ENCODE measurements around the gene RBM4. TPM values are rescaled to one million over a fixed set of nuclear protein-coding genes. Genes with fewer than 3 reads are reported as not detected.

The RBM4 gene
- polyA plus RNA-seq, 3 donors from 2014 or later = 251 to 308 (median 255) TPM

- Mint-ChIP-seq H3K27ac (no peak overlapping the region), H3K36me3 (peaks cover 9 to 31% (median 30%) of the 10 kb centered on the region in 3 donors), H3K9me3 (no peaks in the 10 kb centered on the region), H3K27me3 (ENCODE audit: low read depth in 3 of 3) (peaks cover 0 to 6% (median 6%) of the 10 kb centered on the region in 3 donors), H3K4me1 (peaks cover 42 to 67% of the 10 kb centered on the region in 2 donors), H3K4me3 (no peak overlapping the region)
- no peak for DNase-seq
Observed at GRCh38 chr11:66649903-66650302, 11.4 kb downstream of the RBM4 start.

GRCh38 chr11:66651016-66651415 lies 12.5 kb downstream of the RBM4 start:
- peaks cover 6 to 24% (median 21%) of the 10 kb centered on the region in 3 donors for H3K36me3 Mint-ChIP-seq
- peaks cover 0 to 6% (median 6%) of the 10 kb centered on the region in 3 donors for H3K27me3 Mint-ChIP-seq (ENCODE audit: low read depth in 3 of 3)
- peaks cover 35 to 62% of the 10 kb centered on the region in 2 donors for H3K4me1 Mint-ChIP-seq
- no peak for DNase-seq
- H3K27ac Mint-ChIP-seq = no peak overlapping the region
- no peak overlapping the region for H3K4me3 Mint-ChIP-seq
- H3K9me3 Mint-ChIP-seq = no peaks in the 10 kb centered on the region

- H3K27me3 Mint-ChIP-seq (ENCODE audit: low read depth in 3 of 3) = peaks cover 0 to 6% (median 5%) of the 10 kb centered on the region in 3 donors
- no peak overlapping the region for H3K4me3 Mint-ChIP-seq
- no peak for DNase-seq
- H3K4me1 Mint-ChIP-seq = peaks cover 21 to 45% of the 10 kb centered on the region in 2 donors
- H3K9me3 Mint-ChIP-seq = no peaks in the 10 kb centered on the region
- peak overlapping the region in 5 of 6 donors; percentile 39 to 50 (median 42) for H3K27ac Mint-ChIP-seq
- H3K36me3 Mint-ChIP-seq = peaks cover 2 to 8% (median 5%) of the 10 kb centered on the region in 3 donors
Observed at GRCh38 chr11:66652651-66653050, 14.1 kb downstream of the RBM4 start.

- DNase-seq = no peak
Observed at GRCh38 chr11:66653123-66653522, 14.6 kb downstream of the RBM4 start.

GRCh38 chr11:66659763-66660162 lies 21.3 kb downstream of the RBM4 start:
- peak overlapping the region in 4 of 6 donors; percentile 0 to 48 (median 5) for H3K27ac Mint-ChIP-seq
- no peak for DNase-seq
- no peaks in the 10 kb centered on the region for H3K9me3 Mint-ChIP-seq
- H3K36me3 Mint-ChIP-seq = peaks cover 0 to 8% (median 5%) of the 10 kb centered on the region in 3 donors
- peaks cover 0 to 3% (median 0%) of the 10 kb centered on the region in 3 donors for H3K27me3 Mint-ChIP-seq (ENCODE audit: low read depth in 3 of 3)
- H3K4me3 Mint-ChIP-seq = no peak overlapping the region
- peaks cover 11 to 28% of the 10 kb centered on the region in 2 donors for H3K4me1 Mint-ChIP-seq

More at GRCh38 chr11:66653123-66653522, 14.6 kb downstream of the RBM4 start:
- Mint-ChIP-seq H3K36me3 (peaks cover 0 to 7% (median 3%) of the 10 kb centered on the region in 3 donors), H3K9me3 (no peaks in the 10 kb centered on the region), H3K4me3 (no peak overlapping the region), H3K27ac (peak overlapping the region in 5 of 6 donors; percentile 15 to 50 (median 46)), H3K4me1 (peaks cover 19 to 42% of the 10 kb centered on the region in 2 donors), H3K27me3 (ENCODE audit: low read depth in 3 of 3) (peaks cover 0 to 6% (median 5%) of the 10 kb centered on the region in 3 donors)

- Mint-ChIP-seq H3K4me3 (no peak overlapping the region), H3K9me3 (no peaks in the 10 kb centered on the region), H3K27me3 (ENCODE audit: low read depth in 3 of 3) (no peaks in the 10 kb centered on the region), H3K36me3 (peaks cover 4 to 21% (median 16%) of the 10 kb centered on the region in 3 donors), H3K27ac (peak overlapping the region in 3 of 6 donors; percentile 16 to 55 (median 39)), H3K4me1 (peaks cover 15 to 47% of the 10 kb centered on the region in 2 donors)
- no peak for DNase-seq
Observed at GRCh38 chr11:66663741-66664296, 25.3 kb downstream of the RBM4 start.

GRCh38 chr11:66665369-66665768 lies 26.9 kb downstream of the RBM4 start:
- Mint-ChIP-seq H3K27me3 (ENCODE audit: low read depth in 3 of 3) (peaks cover 0 to 2% (median 0%) of the 10 kb centered on the region in 3 donors), H3K27ac (peak overlapping the region in 2 of 6 donors; percentile 25 to 41), H3K4me1 (peaks cover 15 to 52% of the 10 kb centered on the region in 2 donors), H3K4me3 (no peak overlapping the region), H3K9me3 (no peaks in the 10 kb centered on the region), H3K36me3 (peaks cover 4 to 17% (median 14%) of the 10 kb centered on the region in 3 donors)
- no peak for DNase-seq

GRCh38 chr11:66670816-66671215 lies 32.3 kb downstream of the RBM4 start:
- no peaks in the 10 kb centered on the region for H3K9me3 Mint-ChIP-seq
- DNase-seq = no peak
- no peak overlapping the region for H3K4me3 Mint-ChIP-seq
- peaks cover 0 to 2% (median 0%) of the 10 kb centered on the region in 3 donors for H3K27me3 Mint-ChIP-seq (ENCODE audit: low read depth in 3 of 3)
- peaks cover 0 to 9% (median 7%) of the 10 kb centered on the region in 3 donors for H3K36me3 Mint-ChIP-seq
- H3K27ac Mint-ChIP-seq = peak overlapping the region in 5 of 6 donors; percentile 24 to 55 (median 35)
- peaks cover 24 to 52% of the 10 kb centered on the region in 2 donors for H3K4me1 Mint-ChIP-seq

- H3K27me3 Mint-ChIP-seq (ENCODE audit: low read depth in 3 of 3) = peaks cover 11 to 18% (median 17%) of the 10 kb centered on the region in 3 donors
- no peaks in the 10 kb centered on the region for H3K36me3 Mint-ChIP-seq
- H3K4me1 Mint-ChIP-seq = peaks cover 39 to 51% of the 10 kb centered on the region in 2 donors
- no peaks in the 10 kb centered on the region for H3K9me3 Mint-ChIP-seq
- H3K4me3 Mint-ChIP-seq = no peak overlapping the region
- no peak for DNase-seq
- peak overlapping the region in 5 of 6 donors; percentile 11 to 49 (median 30) for H3K27ac Mint-ChIP-seq
Observed at GRCh38 chr11:66674964-66675602, 36.6 kb downstream of the RBM4 start.

GRCh38 chr11:66676282-66676919 lies 37.9 kb downstream of the RBM4 start:
- Mint-ChIP-seq H3K4me1 (peaks cover 32 to 41% of the 10 kb centered on the region in 2 donors), H3K4me3 (peak overlapping the region; percentile 91 to 96 (median 95)), H3K27me3 (ENCODE audit: low read depth in 3 of 3) (peaks cover 11 to 18% (median 17%) of the 10 kb centered on the region in 3 donors), H3K9me3 (no peaks in the 10 kb centered on the region), H3K27ac (peak overlapping the region; percentile 97 to 100 (median 99)), H3K36me3 (no peaks in the 10 kb centered on the region)
- DNase-seq = no peak

GRCh38 chr11:66676931-66677598 lies 38.6 kb downstream of the RBM4 start:
- Mint-ChIP-seq H3K4me3 (peak overlapping the region; percentile 91 to 96 (median 95)), H3K9me3 (no peaks in the 10 kb centered on the region), H3K36me3 (no peaks in the 10 kb centered on the region), H3K4me1 (peaks cover 32 to 41% of the 10 kb centered on the region in 2 donors), H3K27ac (peak overlapping the region; percentile 97 to 100 (median 99)), H3K27me3 (ENCODE audit: low read depth in 3 of 3) (peaks cover 11 to 18% (median 17%) of the 10 kb centered on the region in 3 donors)
- DNase-seq = no peak

GRCh38 chr11:66677599-66678375 lies 39.3 kb downstream of the RBM4 start, which contains the start of gene RBM4B:
RBM4B (minus strand) TSS chr11:66677887; CDS start chr11:66677079, 808 bp downstream.
- Mint-ChIP-seq H3K27ac (peak within 1 kb of the TSS; percentile 97 to 100 (median 99)), H3K4me3 (peak within 1 kb of the TSS; percentile 91 to 96 (median 95)), H3K36me3 (no peaks in the 10 kb centered on the region), H3K27me3 (ENCODE audit: low read depth in 3 of 3) (peaks cover 11 to 18% (median 17%) of the 10 kb centered on the region in 3 donors), H3K9me3 (no peaks in the 10 kb centered on the region), H3K4me1 (peaks cover 32 to 41% of the 10 kb centered on the region in 2 donors)
- DNase-seq = peak; percentile 97

Measured in immature natural killer cell (primary cell).